Measurements from ENCODE around the gene SLC9A7. TPM values are rescaled to one million over a fixed set of nuclear protein-coding genes. Genes with fewer than 3 reads are reported as not detected.
A peak's percentile ranks its signal among the peaks of the same experiment; 100 is the strongest.

The SLC9A7 gene
- polyA plus RNA-seq, 5 donors: 2.3 to 3.2 (median 2.9) TPM

DNA sequence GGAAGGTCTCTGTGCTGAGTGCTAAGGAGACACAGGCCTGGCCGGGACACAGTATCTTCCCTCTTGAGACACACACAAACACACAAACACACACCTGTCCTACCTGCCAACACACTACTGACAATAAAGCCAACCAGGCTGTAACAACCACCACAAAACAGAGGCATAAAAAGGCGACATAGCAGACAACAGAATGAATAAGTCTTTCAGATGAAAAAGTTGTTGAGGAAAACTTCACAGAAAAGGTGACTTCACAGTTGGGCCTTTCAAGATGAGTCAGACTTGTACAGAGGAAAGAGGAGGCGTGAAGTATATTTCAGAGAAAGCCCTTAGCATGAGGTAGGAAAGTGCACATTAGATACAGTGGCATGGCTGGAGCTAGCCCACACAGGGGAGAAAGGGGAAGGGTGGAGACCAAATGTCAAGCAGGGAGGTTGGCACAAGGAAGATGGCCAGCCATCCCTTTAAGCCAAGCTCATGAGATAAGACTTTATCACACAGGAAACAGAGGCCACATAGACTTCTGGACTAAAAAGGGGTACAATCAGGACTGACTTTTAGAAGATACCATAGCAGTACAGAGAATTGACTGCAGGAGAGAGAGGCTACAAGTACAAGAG is 54.0 kb downstream of the SLC9A7 start:
- DNase-seq: no peak

DNA sequence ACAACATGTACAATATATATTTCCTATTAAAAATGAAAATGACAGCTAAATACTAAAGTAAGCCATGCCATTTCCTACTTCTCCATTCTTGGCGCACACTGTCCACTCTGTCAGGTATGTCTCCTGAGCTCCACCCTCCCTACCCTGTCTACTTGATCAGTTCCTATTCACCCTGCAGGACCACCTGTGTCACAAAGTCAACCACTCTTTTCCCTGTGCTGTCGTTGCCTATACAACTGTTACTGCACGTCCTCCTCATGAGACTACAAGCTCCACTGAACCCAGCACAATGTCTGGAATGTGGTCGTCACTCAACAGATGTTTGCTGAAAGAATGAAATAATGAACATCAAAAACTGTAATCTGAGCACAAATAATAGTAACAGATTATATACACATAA is 54.9 kb downstream of the SLC9A7 start:
- DNase-seq: peak in 1 of 2 donors; percentile 2

DNA sequence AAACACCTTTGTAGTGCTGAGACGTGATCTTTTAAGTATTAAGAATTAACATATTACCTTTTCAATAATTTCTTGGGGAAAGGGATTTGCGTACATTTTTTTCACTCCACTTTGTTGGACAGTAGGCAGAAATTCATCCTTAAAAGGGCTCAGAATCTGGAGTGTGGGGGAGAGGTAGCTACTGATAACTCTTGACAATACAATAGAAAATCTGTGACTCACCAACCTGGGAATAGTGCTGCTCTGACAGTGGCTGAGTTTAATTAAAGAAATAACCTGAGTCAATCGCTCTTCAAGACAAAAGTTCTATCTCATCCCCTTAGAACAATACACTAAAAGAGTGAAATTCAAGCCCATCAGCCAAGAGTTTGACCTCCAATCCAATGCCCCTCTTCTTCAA is 60.2 kb downstream of the SLC9A7 start:
- no peak for DNase-seq

DNA sequence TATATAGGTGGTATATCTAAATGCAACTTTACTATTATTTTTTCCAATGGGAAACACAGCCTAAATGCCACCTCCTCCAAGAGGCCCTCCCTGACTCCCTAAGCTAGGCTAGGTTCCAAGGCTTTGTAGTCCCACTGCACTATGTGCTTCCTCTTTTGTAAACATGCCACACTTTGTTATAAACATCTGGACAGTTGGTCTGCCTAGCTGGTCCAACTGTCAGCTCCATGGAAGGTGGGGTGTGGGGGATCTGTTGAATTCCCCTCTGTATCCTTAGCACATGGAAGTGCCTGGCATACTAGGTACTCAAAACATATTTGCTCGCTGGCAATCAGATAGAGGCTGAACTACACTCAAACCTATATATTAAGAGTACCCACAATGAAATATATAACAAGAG is 63.4 kb downstream of the SLC9A7 start:
- DNase-seq: no peak

DNA sequence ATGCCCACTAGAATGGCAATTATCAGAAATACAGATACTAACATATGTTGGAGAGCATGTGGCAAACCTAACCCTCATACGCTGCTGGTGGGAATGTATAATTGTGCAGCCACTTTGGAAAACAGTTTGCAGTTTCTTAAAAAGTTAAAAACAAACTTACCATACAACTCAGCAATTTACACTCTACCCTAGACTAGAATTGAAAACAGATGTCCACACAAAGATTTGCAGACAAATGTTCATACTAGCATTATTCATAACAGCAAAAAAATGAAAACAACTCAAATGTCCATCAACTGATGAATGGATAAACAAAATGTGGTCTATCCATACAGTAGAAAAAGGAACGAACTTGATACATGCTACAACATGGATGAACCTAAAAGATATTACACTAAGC is 64.4 kb downstream of the SLC9A7 start:
- no peak for DNase-seq

DNA sequence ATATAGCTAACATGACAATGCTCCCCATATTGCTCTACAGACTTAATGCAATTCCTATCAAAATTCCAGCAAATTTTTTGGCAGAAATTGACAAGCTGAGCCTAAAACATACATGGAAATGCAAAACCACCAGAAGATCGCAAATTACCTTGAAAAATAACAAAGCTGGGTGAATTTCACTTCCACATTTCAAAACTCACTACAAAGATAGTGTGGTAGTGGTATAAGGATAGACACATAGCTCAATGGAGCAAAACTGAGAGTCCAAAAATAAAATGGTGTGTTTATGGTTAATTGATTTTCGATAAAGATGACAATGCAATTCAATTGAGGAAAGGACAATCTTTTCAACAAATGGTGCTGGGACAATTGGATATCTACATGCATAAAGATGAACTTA is 65.8 kb downstream of the SLC9A7 start:
- no peak for DNase-seq

DNA sequence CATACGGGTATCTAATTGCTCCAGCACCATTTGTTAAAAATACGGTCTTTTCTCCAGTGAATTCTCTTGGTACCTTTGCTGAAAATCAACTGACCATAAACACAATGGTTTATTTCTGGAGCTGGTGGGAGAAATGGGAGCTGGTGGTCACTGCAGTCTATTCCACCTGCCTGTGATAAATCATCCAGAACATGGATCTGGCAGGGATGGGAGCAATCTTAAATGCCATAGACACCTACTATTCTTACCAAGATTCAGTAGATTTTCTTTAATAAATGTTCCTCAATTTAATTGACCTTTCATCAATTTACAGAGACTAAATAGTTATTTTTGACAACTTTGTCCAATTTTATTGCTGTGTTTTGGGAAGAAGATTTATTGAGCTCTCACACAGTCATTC is 68.1 kb downstream of the SLC9A7 start:
- no peak for DNase-seq

DNA sequence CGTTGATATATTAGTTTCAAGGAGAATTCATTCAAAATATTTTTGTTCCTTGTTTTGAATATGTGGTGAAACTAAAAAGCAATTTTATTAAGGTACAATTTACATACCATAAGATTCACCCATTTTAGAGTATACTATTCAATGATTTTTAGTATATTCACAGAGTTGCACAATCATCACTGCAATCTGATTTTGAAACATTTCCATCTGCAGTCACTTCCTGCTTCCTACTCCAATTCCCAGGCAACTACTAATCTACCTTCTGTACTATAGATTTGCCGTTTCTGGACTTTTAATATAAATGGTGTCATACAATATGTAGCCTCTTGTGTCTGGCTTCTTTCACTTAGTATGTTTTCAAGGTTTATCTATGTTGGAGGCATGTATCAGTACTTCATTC is 71.3 kb downstream of the SLC9A7 start:
- no peak for DNase-seq

DNA sequence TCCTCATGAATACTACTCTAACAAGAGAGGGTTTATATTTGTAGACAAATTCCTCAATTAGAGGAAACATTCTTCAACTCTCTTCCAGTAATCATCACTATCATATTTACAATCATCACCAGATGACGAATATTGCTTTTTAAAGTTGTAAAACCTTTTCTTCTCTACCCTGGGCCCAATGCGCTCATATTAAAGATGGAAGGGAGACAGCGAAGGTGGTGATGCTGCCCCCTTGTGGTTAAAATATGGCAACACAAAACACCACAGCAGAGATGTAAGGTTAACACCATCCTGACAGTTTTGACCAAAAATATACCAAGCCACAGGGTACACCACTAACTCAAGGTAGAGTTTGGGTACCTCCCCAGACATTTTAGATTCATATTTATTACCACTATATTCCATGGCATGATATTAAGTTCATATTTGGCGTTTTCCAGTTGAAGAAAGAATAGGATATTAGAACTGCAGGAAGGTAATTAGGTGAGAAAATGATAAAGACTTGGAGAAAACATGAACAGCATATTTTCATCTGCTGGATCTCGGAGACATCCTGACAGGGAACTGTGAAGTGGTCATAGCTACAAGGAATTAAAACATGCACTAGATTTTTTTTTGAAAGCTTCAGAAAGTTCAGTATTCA is 72.8 kb downstream of the SLC9A7 start:
- DNase-seq: peak in 1 of 2 donors; percentile 22

DNA sequence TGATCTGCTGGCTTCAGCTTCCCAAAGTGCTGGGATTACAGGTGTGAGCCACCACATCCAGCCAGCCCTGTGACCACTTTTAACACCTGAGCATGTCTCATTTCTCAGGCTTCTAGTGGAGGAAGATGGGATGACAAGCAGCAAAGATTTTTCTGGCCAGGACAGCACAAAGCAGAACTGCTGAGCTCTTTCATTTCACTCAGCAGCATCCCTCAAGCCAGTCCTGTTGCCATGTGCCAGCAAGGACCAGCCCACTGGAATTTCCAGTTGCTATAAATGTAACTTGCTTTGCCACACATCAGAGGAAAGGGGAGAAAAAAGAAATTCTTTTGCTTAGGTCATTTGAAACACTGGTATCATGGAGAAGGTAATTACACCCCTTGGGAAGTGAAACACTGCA is 75.9 kb downstream of the SLC9A7 start:
- DNase-seq: no peak

DNA sequence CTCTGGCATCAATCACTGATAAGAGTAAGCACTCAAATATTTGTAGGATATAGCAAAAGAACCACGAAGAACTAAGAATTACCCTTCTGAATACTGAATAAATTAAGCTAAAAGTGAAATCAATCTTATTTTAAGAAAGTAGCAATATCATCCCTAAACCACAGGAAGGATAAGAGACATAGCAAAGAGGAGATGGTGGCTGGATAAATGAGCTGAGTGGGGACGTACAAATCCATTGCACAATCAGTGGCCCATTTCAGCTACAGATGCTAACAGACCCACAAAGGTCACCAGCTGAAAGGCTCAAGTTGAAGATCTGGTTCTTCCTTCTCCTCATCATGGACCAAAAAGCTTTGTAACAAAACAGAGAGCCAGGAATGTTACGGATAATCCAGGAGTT is 77.1 kb downstream of the SLC9A7 start:
- no peak for DNase-seq

DNA sequence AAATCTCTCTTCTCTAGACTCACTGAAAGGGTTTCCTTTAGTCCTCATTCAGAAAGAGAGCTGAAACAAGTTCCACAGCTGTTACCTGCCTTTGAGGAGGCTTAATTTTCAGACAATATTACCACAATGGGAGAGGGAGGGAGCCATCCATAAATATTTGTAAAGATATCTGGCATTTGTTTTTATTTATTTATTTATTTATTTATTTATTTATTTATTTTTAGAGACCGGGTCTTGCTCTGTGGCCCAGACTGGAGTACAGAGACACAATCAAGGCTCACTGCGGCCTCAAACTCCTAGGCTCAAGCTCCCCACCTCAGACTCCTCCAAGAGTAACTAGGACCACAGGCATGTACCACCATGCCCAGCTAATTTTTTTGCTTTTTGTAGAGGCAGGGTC is 80.7 kb downstream of the SLC9A7 start:
- no peak for DNase-seq

DNA sequence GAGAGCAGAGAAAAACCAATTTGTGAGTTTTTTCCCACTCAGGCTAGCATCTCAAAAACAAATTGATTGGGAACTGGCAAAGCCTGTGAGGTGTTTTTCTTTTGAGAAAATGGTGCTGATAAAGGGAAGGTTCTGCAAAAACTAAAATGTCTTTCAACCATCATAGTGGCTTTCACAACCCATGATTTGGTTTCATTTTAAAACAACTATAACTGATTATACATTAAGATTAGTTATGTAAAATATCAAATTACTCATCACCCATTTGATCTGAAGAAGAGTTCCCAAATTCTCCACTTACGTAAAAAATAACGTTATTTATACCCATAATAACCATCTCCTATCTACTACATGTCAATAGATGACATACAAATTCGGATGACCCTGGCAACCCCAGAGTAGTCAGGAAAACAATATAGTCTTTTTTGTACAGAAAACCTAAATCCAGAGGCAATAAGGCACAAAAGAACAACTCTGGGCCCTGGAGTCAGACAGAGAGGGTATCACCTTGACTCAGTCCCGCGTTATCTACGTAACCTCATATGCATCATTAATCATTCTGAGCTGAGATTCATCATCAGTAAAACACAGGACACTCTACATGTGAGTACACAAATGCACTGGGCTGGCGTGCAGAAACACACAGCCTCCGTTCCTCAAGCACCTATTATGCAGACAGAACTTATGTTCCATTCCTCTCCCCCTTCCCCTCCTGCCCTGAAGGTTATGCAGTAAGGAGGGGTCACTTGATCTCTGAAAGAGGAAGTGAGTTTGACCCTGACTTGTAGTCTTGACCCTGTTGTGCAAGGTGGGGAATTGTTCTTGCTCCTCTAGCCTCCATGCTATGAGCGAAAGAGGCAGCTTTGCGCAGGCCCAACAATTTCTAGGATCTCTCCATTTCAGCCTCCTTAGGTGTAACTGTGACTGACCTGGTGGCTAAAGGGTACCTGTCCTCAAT is 82.2 kb downstream of the SLC9A7 start:
- no peak for DNase-seq

DNA sequence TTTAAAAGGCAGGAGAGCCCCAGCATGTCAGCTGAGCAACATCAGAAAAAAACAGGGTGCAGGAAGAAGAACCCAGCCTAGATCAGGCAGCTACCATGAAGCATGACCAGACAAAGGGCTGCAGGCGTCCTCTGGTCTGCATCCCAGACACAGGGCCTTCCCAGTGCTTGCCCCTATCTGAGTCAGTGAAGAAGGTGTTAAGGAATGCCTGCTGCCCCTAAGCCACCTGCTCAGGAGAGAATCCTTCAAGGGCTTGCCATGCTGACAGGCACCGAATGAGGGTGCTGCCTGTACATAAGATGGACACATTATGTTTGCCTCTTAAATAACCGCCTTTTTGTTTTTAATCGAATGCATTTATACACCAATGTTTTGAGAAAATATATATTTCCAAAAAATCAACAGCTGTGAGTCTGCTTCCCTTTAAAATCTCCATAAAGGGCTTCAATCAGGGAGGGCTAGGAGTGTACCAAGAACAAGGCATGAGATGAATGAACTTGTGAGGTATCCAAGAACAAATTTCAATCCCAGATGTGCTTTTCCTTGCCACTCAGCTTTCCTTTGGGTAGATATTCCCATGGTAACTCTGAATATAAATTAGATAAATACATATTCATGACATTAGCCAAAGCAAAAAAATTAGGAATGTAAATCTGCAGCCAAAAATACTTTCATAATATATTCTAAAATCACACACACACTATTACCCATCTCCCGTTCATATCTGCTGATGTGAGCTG is 85.1 kb downstream of the SLC9A7 start:
- no peak for DNase-seq

DNA sequence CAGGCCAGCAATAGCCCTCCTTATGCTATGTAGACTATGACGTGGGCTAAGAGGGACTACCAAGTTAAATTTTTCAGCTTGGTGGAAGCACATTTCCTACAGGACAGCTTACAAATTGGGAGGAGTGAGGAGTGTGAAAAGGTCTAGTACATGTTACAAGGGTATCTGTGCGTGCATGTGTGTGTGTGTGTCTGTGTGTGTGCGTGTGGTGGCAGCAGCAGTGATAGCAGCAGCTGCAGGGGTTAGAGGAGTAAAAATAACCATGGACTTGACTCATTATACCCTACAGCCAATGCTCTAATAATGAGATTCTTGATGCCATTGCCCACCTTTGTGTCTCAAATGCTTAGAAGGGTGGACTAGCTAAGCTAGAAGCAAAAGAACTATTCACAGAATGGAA is 88.6 kb downstream of the SLC9A7 start:
- no peak for DNase-seq

DNA sequence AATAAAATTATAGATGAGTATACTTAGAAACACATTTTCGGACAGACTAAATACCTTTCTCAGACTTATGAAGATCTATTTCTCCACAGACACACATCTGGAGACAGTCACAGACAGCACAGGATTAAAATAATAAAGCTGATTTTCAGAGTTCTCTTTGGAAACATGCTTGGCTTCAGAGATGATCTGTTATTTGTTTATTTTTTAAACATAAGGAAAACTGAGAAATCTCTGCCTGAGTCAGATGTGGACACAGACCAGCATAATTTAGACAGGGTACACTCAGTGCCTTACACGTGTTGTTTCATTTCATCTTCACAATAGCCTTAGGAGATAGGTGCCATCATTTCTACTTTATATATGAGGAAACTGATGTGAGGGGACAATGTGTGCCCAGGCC is 92.1 kb downstream of the SLC9A7 start:
- DNase-seq: no peak

DNA sequence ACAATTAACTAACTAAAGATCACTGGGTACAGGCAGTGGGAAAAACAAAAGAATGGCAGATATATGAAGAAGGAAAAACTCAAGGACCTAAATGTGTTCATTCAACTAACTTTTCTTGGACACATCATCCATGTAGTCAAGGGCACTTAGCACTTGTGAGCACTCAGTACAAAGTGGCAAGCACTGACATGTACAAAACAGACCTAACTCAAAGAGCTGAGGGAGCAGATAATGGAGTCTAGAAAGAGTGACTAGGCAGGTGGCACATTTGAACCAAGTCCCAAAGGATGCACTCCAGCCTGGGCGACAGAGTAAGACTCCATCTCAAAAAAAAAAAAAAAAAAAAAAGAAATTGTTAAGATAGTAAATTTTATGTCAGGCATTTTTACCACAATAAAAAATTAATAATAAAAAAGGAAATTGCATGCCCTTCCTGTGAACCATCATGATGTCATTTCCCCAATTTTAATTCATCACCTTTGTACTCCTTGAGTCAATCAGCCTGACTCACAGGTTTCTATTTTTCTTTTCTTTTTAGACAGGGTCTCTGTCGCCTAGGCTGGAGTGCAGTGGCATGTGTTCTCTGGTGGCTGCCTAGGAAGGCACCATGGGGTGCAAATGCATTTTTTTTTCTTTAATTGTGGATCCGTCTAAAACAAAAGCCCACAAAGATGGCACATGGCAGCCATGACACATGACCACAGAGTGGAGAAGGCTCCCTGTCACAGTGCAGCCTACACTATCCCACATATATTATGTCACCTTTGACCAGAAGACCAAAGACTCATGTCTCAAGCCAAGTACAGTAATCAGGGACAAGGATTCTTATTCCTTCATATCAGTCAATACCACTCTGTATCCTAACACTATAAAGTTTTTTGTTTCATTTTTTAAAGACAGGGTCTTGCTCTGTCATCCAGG is 93.4 kb downstream of the SLC9A7 start:
- no peak for DNase-seq

DNA sequence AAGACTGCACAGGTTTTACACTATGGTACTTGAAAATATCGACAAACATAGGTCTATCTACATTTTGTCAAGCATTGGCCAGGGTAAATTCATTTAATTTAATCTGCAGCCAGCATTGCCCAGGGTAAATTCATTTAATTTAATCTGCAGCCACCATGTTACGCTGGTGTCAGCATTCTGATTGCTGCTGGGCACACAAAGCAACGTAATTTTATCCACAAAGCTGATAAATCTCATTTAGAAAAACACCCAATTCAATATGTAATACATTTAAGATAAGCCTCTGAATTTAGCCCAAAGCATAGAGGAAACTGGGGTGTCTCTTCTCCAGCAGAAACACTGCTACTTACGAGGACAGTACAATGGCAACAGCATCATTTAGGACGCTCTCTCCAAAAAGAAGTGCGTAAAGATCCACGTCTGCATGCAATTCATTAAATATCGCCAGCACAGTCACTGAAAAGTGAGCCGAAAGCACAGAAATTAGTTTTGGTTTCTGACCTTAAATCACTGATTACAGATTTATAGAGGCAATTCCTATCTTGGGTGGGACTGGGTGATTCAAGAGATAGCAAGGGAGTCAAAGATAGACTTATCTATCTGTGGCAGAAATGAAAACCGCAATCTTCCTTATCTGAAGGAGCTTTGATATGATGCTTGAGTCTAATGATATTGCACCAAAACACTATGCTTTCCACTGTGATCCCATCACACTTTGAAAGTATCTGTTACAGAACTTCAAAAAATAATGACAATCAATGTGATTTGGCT is 96.5 kb downstream of the SLC9A7 start:
- DNase-seq: no peak

DNA sequence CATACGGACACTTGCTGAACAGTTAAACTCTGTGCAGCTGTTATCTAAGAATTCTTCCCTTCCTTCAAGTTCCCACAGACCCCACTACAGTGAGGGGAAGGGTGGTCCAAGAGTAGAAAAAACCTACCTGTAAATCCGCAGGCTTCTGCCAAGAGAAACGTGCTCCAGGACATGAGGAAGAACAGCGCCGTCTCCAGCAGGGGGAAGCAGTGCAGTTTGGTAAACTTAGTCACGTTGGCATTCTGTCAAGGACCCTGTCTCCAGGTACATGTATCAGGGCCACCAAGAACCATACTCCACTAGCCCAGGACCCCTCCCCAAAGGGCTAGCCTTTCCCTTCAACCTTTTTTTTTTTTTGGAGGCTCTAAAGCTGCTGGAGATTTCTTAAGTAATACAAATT is 105.4 kb downstream of the SLC9A7 start:
- no peak for DNase-seq

Measured in right lung (tissue), 5 donors.